Measurements from ENCODE around the gene DGCR6L. TPM values are rescaled to one million over a fixed set of nuclear protein-coding genes. Genes with fewer than 3 reads are reported as not detected.
"Not testable (repeated sequence)": the region's sequence is repeated elsewhere in the genome, so short reads cannot be mapped to it uniquely, and the experiment has no call there.

The DGCR6L gene
- total RNA-seq, 1 donor from 2014 or later = 28.1 TPM

DNA sequence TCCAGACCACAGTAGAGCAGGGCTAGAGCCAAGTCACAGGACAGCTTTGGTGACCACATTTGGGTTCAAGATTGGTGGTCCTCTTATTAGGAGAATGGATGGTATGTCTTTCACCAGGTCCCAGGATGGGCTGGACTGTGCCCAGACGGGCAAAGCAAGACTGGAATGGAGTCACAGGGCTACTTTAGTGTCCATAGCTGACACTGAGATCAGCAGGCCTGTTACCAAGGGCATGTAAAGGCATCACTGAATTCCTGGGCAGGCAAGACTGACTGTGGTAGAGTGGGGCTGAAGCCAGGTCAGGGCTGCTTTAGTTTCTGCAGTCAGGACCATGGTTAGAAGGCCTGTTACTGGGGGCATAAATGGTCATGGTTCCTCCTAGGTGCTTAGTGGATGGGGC lies 6.1 kb upstream of the DGCR6L start:
- not testable (repeated sequence) for DNase-seq (ENCODE audit: low read depth)

DNA sequence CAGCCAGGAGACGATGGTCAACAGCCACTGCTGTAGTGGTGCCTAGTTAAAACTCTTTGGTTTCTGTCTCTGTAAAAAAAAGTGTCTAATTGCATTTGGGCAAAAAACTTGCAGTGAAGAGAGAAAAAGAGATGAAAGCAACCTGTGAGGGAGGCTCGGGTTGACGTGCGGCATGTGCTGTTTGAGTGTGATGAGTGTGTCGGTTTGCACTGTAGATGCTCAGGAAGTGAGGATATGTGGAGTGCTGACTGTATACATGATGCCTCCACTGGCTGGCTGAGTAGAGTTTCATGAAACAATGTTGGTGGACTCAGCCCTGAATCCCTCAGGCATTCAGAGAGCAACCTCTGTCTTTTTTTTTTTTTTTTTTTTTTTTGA lies 4.3 kb upstream of the DGCR6L start:
- DNase-seq (ENCODE audit: low read depth) = no peak

DNA sequence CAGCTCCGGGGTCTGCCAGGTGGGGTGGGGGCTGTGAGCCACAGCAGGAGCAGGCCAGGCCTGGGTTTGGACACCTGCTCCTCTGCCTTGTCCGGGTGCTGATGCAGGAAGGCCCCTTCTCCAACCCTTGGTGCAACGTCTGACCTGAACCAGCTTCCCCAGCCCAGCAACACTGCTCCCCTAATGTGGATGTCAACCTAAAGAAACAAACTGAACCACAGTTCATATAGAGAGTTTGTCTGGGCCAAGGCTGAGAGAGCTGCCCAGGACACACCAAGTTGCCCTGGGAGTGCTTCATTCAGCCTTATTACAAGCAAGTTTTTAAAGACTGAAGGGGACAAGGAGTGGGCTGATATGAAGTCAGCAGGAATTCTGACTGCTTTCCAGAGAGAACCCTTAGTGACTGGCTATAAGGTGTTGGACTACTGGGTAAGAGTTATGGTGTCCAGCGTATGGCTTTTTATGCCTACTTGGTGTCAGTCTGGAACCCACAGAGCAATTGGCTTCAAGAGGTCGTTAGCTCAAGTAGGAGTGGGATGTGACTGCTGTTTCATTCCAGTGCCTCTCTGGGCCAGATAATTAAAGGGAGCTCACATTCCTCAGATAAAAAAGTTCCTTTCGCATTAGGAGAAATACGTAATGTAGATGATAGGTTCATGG lies 1.8 kb upstream of the DGCR6L start:
- not testable (repeated sequence) for DNase-seq (ENCODE audit: low read depth)

DNA sequence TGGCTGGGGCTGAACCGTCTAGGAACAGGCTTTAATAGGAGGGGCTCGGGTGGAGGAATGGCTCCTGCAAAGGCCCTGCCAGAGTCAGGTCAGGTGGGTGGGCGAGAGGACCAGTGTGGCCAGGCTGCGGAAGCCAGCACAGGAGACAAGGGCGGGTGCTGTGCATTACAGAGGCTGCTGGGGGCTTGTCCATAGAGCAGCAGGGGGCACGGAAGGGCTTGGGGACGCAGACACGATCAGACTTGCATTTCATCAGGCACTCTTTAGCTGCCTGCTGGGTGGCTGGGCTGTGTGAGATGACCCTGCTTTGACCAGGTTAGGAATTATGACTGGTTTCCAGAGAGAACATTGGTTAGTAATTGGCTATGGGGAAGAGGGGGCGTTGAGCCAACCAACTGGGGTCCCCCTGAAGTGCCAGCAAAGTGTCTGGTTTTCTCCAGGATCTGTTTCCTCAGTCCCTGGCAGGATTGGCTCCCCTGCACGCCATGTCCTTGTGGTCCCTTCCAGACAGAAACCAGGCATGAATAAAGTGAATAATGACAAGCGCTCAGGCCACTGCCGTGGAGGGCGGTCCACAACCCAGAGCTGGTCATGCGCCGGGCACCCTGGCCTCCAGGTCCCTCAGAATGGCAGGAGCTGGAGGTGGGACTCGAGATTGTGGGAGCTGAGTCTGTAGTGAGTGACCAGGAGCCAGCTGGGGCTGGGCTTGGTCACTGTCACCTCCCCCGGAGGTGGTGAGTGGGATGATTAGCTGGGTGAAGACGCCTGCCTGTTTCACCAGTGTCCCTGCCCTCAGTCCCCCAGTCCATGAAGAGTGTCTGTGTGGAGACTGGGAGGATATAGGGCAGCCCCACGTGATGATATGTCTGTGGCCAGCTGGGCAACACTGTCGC lies 1.0 kb upstream of the DGCR6L start:
- DNase-seq (ENCODE audit: low read depth) = not testable (repeated sequence)

DNA sequence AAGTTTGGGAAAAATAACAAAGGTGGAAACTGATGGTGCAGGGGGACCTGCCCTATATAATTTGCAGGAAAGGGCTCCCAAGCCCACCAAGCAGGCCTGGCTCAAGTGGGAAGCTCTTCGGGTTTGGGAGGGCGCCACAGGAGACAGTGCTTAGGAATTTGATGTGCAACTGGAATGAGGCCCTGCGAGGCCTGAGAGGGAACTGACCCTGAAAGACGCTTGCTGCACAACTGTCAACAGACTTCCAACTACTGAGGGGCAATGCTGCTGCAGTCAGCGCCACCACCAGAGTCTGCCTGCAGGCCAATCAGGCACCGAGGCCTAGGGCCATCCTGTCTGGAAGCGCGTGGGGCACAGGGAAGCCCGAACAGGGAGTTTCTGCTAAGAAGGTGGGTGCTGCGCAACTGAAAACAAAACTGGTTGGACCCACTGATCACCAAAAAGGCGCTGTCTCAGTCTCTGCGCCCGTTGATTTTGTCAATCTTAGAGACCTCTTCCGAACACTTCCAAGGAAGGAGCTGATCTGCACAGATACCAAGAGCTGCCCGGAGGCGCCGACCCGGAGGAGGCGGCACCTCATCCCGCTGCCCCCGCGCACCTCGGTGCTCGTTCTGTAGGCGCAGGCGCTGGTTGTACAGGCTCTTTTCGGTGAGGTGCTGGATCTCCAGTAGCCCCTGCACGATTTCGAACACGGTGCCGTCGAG lies 667 bp downstream of the DGCR6L start:
- DNase-seq (ENCODE audit: low read depth) = no peak

DNA sequence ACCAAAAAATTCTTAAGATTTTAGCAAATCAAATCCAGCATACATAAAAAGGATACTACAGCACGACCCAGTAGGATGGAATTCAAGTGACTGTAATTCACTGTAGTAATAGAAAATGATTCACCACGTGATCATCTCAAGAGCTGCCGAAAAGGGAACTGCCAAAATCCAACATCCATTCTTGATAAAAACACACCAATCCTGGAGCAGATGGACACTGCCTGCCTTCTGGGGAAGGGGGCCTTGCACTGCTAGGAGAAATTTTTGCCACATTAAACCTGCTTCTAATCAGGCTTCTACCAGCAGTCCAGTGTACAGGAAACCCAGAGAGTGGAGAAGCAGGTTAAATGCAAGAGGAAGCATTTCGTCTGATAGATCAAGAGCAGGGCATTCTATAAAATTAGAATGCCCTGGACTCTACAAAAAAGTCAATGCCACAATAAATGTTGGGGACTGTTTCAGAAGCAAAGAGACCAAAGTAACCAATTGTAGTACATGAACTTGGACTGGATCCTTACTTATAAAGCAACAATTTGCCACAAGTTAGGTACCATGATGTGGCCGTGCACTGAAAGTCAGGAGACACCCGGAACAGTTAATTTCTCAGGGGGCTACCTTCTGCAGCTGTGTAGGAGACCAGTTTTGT lies 1.7 kb downstream of the DGCR6L start:
- not testable (repeated sequence) for DNase-seq (ENCODE audit: low read depth)

DNA sequence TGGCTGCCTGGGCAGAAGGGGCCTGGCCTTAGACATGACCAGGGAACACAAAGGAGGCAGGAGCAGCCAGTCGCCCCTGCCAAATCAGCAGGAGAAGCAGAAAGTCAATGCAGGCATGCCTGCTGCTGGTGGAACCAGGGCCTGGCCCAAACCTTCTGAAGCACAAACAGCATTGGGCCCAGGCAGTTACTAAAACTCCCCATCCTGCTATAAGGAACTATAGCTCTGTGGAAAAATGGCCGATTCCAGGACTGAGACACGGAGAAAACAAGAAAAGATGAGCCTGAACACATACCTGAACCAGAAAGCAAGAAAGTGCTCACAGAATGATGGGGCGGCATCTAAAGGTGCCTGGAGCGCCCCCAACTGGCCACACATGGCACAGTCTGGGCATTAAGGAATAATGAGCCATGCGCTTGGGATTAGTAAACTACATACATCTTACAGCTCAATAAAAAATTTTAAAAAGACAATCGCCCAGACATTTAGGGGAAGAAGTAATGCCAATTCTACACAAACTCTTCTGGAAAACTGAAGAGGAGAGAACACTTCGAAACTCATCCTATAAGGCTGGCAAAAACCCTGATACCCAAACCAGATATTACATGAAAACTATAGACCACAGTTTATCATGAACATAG lies 2.3 kb downstream of the DGCR6L start:
- DNase-seq (ENCODE audit: low read depth) = not testable (repeated sequence)

DNA sequence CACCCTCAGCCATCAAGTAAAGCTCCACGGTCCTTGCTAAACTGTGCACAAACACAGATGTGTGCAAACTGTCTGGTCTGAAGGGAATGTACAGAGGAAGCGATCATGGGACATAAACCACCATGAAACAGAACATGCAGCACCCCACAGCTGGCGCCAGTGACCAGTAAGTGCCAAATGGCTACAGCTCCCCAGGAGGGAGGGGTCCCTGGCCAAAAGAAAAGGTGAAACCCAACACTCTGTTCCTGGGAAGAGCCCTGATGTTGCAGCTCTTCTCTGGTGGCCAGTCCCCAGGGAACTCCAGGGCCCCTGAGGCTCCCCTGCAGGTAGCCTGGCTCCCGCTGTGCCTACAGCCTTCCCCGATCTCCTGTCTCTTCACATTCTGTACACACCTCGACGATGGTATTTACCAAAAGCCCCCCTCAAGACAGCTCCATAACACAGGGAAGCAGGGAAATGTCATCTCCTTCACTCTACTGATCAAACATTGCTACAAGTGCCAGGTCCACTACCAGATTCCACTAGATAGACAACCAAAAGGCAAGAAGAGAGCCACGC lies 2.9 kb downstream of the DGCR6L start:
- DNase-seq (ENCODE audit: low read depth) = no peak

DNA sequence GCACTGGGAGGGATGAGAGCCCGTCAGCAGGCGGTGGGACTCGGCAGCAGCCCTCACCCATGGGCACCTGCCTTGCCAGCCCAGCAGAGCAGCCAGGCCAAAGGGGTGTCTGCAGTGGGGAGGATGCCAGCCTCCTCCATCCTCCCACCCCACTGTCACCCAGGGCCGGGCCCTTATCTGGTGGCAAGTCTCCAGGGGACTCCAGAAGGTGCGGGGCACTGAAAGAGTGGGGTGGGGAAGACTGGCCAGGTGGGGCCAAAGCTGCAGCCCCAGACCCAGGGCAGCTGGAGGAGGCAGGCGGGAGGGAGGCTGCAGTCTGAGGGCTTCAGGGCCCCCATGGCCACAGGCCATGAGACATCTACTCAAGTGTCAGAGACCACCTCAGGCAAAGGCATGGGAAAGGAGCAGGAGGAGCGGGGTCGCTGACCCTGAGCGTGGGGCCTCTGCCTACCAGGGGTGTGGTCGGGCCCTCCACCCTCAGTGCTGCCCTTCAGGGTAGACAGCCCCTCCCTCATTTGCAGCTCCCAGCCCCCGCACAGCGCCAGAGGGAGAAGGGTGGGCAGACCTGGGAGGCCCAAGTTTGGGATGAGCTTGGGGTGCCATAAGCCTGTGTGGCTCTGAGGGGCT lies 3.5 kb downstream of the DGCR6L start:
- no peak for DNase-seq (ENCODE audit: low read depth)

DNA sequence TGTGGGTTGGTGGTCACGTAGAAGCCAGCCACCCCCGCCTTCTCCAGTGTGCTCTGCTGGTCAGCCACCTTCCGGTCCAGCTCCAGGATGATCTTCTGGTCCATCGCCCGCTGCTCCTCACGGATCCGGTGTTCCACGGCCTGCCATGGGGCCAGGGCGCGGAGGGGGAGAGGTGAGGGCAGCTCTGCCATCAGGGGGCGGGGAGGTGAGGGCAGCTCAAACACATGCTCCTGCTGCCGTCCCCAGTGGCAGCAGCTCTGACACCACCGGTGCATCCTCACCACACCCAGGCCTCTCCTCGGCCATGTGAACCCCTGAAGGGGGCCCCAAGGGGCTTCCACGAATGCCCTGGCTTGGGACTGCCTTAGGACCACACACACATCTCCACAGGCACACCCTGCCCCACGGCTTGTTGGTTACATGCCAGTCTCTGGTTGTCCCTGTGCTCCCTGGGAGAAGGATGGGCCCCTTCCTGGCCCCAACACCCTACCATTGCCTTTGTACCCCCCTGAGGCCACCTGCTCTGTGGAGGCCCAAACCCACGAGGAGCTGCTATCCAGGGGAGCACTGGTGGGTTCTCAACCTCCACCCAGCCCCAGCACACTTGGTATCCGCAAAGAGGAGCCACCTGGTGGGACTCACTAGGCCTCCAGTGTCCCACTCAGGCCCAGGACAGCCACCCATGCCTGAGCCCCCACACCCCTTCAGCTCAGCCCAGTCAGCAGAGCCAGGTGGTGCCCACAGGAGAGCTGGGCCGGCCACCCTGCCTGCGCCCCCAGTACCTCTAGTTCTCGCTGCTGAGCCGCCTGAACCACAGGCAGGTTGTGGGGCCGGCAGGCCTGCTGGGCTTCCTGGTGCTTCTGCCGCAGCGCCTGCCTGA lies 4.3 kb downstream of the DGCR6L start:
- DNase-seq (ENCODE audit: low read depth) = no peak

DNA sequence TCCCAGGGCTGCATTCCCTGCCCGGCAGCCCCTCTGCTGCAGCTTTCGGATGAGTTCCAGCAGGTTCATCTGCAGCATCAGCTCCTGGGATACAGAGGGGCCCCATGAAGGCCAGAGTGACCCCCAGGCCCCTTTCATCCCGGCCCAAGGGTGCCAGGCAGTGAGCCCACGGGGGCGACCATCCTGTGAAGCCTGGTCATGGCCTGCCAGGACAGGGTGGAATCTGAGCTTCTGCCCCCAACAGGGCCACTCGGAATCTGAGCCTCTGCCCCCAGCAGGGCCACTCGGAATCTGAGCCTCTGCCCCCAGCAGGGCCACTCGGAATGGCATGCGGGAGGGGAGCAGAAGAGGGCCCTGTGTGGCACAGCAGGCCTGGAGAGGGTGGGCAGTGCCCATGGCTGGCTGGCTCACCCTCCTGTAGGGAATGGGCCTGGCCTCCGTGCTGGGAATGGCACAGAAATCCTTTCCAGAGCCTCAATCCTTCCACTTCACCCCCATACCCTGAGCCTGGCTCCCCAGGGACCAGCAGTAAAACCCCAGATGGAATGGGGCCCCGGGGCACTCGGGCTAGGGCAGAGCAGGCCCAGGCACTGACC lies 5.0 kb downstream of the DGCR6L start:
- DNase-seq (ENCODE audit: low read depth) = not testable (repeated sequence)

DNA sequence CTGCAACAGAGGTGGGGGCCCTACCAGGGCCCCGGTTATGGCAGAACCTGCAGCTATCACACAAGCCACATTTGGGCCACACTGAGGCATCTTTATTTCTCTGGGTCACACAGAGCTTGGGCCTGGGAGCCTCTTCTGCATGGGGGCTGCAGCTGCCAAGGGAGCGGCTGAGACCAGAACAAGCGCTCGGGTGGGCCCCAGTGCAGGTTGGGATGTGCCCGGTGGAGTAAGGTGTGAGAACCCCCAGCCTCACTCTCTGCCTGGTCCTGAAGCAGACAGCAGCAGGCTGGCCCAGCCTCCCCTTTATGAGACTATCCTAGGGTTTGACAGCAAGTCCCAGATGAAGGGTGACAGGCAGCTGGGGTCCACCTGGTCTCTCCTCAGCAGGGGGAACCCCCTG lies 5.7 kb downstream of the DGCR6L start:
- DNase-seq (ENCODE audit: low read depth) = not testable (repeated sequence)

DNA sequence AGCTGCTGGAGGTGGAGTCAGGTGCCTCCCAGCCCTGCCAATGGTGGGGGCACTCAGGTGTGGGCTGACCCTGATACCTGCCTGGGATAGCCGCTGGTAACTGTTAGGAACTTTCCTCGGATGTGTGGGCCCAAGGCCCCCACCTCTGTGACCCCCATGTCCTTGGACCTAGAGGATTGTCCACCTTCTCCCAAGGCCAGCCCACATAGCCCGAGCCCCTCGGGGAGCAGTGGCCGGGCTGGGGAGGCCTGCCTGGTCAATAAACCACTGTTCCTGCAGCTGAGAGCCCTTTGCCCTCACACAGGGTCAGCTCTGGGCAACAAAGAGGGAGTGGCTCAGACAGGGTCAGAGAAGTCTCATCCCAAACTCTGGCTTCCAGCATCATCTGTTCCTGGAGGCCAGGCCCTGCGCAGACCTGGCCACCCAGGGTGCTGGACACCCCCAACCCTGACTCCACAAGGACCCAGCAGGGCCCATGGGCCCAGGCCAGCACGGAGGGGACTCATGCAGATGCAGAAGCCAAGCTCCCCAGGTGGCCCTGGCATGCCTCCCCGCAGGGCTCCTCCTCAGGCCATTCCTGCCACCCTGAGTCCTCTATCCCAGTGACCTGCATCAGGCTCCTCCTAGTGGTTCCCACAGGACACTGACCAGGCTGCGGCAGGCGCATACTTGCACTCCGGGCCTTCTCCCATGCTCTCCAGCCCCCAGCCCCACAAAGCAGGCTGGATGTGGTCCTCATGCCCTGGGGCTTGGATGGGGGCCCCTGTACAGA lies 6.4 kb downstream of the DGCR6L start:
- not testable (repeated sequence) for DNase-seq (ENCODE audit: low read depth)

DNA sequence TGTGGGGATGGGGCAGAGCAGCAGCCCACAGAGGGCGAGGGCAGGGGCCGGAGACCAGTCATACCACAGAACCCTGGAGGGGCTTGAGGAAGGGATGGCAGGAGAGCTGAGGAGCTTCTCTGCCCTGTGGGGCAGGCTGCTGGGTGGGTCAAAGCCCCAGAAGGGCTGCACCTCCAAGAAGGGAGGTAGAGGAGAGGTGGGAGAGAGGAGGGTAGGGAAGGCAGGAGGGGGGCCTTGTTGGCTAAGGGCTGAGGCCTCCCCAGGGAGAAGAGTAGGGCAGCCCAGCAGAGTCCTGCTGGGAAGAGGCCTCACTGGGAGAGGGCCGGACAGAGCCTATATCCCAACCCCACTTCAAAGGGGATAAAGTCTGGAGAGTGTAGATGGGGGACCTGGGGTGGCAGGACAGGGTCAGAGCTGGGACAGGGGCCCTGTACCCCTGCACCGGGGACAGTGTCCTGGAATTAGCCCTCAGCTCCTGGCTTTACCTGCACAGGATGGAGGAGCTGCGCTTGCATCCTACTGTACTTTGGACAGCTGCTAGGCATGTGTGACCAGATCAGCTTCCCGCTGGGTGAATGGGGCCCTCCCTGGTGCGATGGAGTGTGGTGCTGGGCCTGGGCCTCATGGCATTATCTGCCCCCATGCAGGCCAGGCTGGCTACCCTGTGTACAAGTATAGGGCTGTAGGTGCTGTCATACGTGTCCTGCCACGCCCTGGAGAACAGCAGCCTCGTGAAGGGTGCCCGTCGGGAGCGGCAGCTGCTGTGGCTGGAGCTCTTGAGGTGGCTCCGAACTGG lies 7.3 kb downstream of the DGCR6L start:
- DNase-seq (ENCODE audit: low read depth) = no peak

DNA sequence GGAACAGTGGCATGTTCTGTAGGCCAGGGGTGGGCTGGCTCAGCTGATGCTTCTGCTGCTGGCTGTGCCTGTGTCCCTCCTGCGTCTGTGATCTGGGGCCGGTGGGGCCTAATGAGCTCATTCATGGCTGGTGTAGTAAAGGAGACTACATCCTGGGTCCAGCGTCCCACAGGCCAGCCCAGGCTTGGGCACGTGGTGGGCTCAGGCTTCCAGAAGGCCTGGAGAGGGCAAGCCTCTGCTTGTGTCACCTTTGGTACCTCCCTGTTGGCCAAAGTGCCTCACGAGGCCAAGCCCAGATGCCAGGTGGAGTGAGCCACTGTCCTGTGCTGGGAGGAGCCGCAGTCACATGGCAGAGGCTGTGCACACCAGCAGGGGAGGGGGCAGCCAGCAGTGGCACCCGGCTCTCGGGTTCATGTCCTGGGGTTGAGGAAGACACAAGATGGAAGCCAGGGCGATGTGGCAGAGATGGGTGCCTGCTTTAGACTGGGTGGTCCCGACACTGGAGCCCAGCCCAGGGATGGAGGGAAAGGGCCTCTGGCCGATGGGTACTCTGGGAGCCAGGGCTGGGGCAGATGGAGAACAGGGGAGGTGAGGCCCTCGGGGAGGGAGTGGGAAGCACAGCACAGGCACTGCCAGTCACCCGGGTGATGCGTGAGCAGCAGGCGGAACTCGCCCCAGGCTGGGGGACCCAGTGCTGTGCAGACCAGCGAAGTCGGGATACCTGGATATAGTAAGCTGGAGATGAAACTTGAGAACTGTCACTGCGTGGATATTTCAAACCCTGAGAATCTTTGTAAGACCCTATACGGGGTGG lies 8.4 kb downstream of the DGCR6L start:
- not testable (repeated sequence) for DNase-seq (ENCODE audit: low read depth)

DNA sequence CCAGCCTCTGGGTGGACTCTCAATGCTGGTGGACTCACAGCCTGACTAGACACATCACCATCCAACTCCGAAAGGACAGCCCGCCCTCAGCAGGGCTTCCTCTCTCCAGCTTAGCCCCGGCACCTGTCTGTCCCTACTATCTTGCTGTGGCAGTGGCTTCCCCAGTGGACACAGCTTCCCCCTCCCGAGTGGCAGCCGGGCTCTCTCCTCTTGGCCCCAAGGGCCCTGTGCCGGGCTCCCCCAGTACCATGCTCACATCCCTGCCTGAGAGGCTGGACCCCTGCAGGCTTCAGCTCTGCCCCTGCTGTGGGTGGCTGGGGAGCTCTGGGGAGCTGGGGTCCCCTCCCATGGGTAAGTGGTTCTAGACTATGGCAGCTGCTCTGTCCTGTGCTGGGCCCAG lies 9.1 kb downstream of the DGCR6L start:
- not testable (repeated sequence) for DNase-seq (ENCODE audit: low read depth)

DNA sequence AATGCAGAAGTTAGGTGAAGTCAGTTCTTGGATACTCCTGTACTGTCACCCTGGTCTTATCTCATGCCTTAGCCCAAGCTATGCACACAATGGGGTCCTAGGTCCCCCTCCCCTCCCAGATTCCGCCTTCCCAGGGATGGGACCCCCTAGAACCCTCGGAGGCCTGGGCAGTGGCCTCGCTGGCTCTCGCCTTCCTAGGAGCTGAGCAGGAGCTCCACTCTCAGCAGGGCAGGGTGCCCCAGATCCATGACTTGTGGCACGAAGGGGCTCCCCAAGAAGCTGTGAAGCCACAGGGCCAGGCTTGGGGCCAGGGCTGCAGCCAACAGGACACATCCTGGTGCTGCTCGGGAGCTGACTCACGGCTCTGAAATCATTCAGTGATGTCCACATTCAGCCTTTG lies 9.7 kb downstream of the DGCR6L start:
- DNase-seq (ENCODE audit: low read depth) = not testable (repeated sequence)
